Kidney (tissue), 14 donors: Measurements from ENCODE around the gene COL4A5. TPM values are rescaled to one million over a fixed set of nuclear protein-coding genes. Genes with fewer than 3 reads are reported as not detected.

Experiments
- DNase-seq, 5 donors: peaks; one replicate each; pipeline ENCODE4 v3.0.0-alpha.2; 2013 to 2020
- FAIRE-seq: peaks from 2 replicates; lab custom pipeline; 2012; peaks lifted over from hg19 to GRCh38; lab: Jason Lieb, UNC
- H3K27ac ChIP-seq, 2 donors: one replicate each; pipeline ENCODE4 v1.7.0; 2013; ENCODE audit warnings: low read depth in 2 of 2, low read length in 2 of 2, inconsistent platforms in 1 of 2
- H3K27me3 ChIP-seq: one replicate; pipeline ENCODE4 v1.7.1; 2013; ENCODE audit warnings: low read length, inconsistent platforms; ENCODE audit not compliant: control insufficient read depth, insufficient read depth
- H3K36me3 ChIP-seq, 3 donors: one replicate each; pipeline versions ENCODE4 v1.7.0 to v1.7.1; 2013; ENCODE audit warnings: low read length in 3 of 3, control low read depth in 1 of 3, inconsistent platforms in 1 of 3; ENCODE audit not compliant: insufficient read depth in 3 of 3, control insufficient read depth in 2 of 3
- H3K4me1 ChIP-seq, 3 donors: one replicate each; pipeline versions ENCODE4 v1.7.0 to v1.7.1; 2013; ENCODE audit warnings: low read length in 3 of 3, inconsistent platforms in 1 of 3, low read depth in 1 of 3; ENCODE audit not compliant: control insufficient read depth in 2 of 3, insufficient read depth in 2 of 3
- H3K4me3 ChIP-seq, 3 donors: one replicate each; pipeline versions ENCODE4 v1.7.0 to v1.8.1; 2013; ENCODE audit warnings: low read length in 3 of 3, control low read depth in 1 of 3, inconsistent platforms in 1 of 3
- H3K9ac ChIP-seq, 3 donors: one replicate each; pipeline versions ENCODE4 v1.7.0 to v1.7.1; 2013; ENCODE audit warnings: low read length in 3 of 3, control low read depth in 1 of 3, inconsistent platforms in 1 of 3
- H3K9me3 ChIP-seq, 3 donors: one replicate each; pipeline versions ENCODE4 v1.7.0 to v1.7.1; 2013; ENCODE audit warnings: low read length in 3 of 3, control low read depth in 1 of 3, inconsistent platforms in 1 of 3; ENCODE audit not compliant: control insufficient read depth in 2 of 3, insufficient read depth in 1 of 3
- intact Hi-C: fragments of 100-400 bp; cut with DNase I; formaldehyde crosslinking; loops from one replicate; pipeline ENCODE4 v1.11.1; 2022
- polyA plus RNA-seq: library from polyadenylated mRNA; stranded (reverse); fragments of 350-450 nt; fragmentation: Illumina TruSeq; extraction: RNeasy Lipid Tissue Mini Kit (QIAGEN cat#74804); gene quantifications from one replicate; pipeline ENCODE4 v1.2.3, GENCODE V29; 2014; ENCODE audit warnings: low read depth, low replicate concordance; ENCODE audit not compliant: insufficient read depth
- total RNA-seq: library from RNA; stranded (reverse); fragmentation: NEBNext Ultra II Directional; extraction: Animal tissue kit (Norgen Biotek cat#: 25700); gene quantifications from one replicate; pipeline ENCODE4 v1.2.1, GENCODE V29; 2021
- TF ChIP-seq, protein P1 (sequence below): IDR thresholded peaks from 3 replicates; pipeline ENCODE4 v1.5.1; 2012; ENCODE audit warnings: mild to moderate bottlenecking, moderate library complexity, borderline replicate concordance; ENCODE audit not compliant: insufficient read depth; ENCODE audit errors: extremely low read depth
- donor health status: control.
- donor health status: control.
- donor health status: control.
- donor health status: control.
- donor health status: control.
- donor health status: DM: yes; HTN: yes; CAD: no.
- donor health status: Normal renal cell carcinoma (clear cell type).

The COL4A5 gene
- total and polyA plus RNA-seq, 2 donors from 2014 or later, result 11.9 to 23.9 TPM

DNA sequence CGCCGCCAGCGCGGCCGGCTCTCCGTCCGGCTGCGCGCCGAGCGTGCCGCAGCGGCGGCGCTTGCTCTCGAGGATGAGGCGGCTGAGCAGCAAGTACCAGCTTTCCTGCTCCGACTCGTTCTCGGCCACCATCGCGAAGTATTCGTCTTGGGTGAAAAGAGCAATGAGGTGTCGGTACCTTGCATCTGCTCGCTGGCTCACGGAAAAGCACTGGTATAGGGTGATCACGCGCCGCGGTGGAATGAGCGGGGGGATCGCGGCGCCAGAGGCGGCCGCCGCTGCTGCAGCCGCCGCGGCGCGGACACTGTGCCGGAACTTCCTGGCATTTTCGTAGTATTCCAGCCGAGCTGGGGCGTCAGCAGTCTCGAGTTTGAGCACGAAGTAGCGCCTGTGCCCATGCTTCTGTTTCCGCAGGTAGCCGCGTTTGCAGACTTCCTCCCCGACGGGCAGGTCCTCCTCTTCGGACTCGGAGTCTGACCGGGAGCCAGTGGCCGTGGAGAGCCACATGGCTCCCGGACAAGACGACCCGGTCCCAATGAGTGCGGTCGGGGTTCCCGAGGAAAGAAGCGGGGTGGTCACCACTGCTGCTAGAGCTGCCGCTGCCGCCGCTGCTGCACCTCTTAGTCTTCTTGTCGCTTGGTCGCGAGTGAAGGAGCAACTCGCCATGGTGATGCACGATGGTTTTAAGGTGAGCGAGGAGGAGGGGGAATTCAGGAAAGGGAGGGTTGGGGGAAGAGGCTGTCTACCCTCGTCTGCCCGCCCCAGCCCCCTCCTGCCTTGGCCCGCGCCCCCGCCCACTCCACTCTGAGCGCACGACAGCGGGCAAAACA, 296.3 kb downstream of the COL4A5 start:
- Histone ChIP-seq H3K27me3 (peaks cover 41% of the 10 kb centered on the region), H3K4me3 (peak overlapping the region in 2 of 3 donors; percentile 32 to 42), H3K9me3 (no peaks in the 10 kb centered on the region), H3K36me3 (no peaks in the 10 kb centered on the region), H3K4me1 (no peaks in the 10 kb centered on the region), H3K9ac (no peak overlapping the region), H3K27ac (no peak overlapping the region)
- FAIRE-seq (no peak), DNase-seq (peak; percentile 23 to 75 (median 41))
- TF ChIP-seq, protein P1, sequence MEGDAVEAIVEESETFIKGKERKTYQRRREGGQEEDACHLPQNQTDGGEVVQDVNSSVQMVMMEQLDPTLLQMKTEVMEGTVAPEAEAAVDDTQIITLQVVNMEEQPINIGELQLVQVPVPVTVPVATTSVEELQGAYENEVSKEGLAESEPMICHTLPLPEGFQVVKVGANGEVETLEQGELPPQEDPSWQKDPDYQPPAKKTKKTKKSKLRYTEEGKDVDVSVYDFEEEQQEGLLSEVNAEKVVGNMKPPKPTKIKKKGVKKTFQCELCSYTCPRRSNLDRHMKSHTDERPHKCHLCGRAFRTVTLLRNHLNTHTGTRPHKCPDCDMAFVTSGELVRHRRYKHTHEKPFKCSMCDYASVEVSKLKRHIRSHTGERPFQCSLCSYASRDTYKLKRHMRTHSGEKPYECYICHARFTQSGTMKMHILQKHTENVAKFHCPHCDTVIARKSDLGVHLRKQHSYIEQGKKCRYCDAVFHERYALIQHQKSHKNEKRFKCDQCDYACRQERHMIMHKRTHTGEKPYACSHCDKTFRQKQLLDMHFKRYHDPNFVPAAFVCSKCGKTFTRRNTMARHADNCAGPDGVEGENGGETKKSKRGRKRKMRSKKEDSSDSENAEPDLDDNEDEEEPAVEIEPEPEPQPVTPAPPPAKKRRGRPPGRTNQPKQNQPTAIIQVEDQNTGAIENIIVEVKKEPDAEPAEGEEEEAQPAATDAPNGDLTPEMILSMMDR, result no peak
- intact Hi-C loops, result no loop called here

DNA sequence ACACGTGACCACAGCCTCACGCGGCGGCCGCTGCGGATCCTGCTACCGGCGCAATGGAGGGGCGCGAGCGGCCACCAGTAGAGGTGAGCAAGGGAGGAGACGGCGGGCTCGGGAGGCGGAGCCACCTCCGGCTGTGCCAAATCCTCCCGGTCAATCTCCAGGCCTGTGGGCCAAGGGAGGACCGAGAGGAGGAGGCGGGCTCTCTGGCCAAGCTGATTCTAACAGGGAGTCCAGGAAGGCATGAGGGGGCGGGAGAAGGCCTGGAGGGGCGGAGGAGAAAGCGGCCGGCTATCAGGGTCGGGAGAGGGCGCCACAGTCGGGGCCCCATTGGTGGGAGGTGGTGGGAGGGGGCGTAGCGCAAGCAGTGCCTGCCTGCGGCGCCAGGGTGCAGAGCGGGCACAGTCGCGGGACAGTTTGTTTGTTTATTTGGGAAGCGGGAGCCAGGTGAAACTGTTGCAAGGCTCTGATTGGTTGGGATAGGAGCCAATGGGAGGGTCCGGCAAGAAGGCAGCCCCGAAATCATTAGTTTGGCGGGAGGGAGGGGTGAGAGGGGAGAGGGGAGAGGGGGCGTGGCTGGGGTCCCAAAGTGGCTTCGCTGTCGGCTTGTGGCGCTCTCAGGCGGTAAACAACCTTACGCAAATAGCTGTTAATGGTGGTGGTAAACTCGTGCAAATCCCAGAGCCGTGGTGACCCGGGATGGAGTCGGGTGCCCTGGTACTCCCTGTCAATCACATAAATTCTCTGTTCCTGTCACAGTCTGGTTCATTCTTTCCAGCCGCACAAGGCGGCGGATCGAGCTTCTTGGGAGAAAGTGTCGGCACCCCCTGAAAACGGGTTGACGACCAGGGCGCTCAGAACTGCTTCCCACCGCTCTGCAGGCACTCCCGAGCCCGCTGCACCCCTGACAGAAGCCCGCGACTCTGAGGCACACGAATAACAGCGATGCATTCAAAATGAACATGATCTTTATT, 297.2 kb downstream of the COL4A5 start, which contains the start of gene IRS4:
Gene IRS4, minus strand, starts transcription at position 55 of the 971 bp plus-strand sequence.
- FAIRE-seq, result no peak
- Histone ChIP-seq H3K9ac (peak within 1 kb of the TSS in 1 of 3 donors; percentile 6), H3K9me3 (no peaks in the 10 kb centered on the region), H3K4me3 (peak within 1 kb of the TSS in 2 of 3 donors; percentile 32 to 60), H3K27me3 (peaks cover 35% of the 10 kb centered on the region), H3K27ac (no peak within 1 kb of the TSS), H3K36me3 (no peaks in the 10 kb centered on the region), H3K4me1 (no peaks in the 10 kb centered on the region)
- TF ChIP-seq, protein P1, result no peak
- peak; percentile 73 to 82 (median 75) for DNase-seq
- intact Hi-C loops, result no loop called here

GRCh38 chrX:108737754-108738153, 298.1 kb downstream of the COL4A5 start:
- Histone ChIP-seq H3K9me3 (no peaks in the 10 kb centered on the region), H3K9ac (no peak overlapping the region), H3K4me3 (peak overlapping the region in 1 of 3 donors; percentile 60), H3K36me3 (no peaks in the 10 kb centered on the region), H3K27me3 (peaks cover 31% of the 10 kb centered on the region), H3K4me1 (no peaks in the 10 kb centered on the region), H3K27ac (no peak overlapping the region)
- TF ChIP-seq, protein P1, result no peak
- DNase-seq (peak in 1 of 5 donors; percentile 1), FAIRE-seq (no peak)
- intact Hi-C loops, result no loop called here
